Activated naive CD8-positive, alpha-beta T cell treated with anti-CD3 and anti-CD28 coated beads, Interleukin-2, amount 50 U/mL, for 16 hours (primary cell): Measurements from ENCODE around the gene CPNE1.

Experiments
- DNase-seq: peaks from one replicate; pipeline ENCODE4 v3.0.0-alpha.2; 2020; ENCODE audit warnings: low read depth, low spot score

CPNE1 gene

DNA sequence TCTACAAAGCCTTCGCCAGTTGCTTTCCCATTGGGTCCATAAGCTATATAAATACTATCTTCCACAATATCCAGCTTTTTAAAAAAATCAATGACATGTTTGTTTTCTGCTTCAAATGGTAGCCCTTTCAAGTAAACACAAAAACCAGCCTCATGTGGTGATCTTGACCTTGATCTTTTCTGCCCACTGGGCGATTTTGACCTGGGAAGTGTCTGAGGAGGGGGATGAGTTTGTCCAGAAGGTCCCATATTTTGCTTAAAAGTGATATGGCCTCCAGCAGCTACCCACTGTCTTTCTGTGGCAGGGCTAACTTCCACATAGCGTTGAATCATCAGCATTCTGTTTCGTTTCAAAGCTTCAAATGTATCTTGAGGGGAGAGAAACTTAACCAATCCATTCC, 10.8 kb downstream of the CPNE1 start:
- DNase-seq = no peak

DNA sequence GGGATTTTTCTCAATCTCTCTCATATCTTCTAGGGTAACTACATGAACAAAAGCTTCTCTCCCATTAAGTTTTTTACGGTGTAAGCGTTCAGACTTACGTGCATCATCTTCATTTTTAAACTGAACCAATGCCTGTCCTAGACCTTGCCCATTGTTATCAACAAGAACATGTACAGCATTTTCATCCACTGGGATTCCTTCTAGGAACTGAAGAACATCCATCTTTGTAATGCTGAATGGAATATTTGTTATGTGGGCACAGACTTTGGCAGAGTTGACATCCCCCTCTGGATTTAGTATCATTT, 11.3 kb downstream of the CPNE1 start:
- no peak for DNase-seq

DNA sequence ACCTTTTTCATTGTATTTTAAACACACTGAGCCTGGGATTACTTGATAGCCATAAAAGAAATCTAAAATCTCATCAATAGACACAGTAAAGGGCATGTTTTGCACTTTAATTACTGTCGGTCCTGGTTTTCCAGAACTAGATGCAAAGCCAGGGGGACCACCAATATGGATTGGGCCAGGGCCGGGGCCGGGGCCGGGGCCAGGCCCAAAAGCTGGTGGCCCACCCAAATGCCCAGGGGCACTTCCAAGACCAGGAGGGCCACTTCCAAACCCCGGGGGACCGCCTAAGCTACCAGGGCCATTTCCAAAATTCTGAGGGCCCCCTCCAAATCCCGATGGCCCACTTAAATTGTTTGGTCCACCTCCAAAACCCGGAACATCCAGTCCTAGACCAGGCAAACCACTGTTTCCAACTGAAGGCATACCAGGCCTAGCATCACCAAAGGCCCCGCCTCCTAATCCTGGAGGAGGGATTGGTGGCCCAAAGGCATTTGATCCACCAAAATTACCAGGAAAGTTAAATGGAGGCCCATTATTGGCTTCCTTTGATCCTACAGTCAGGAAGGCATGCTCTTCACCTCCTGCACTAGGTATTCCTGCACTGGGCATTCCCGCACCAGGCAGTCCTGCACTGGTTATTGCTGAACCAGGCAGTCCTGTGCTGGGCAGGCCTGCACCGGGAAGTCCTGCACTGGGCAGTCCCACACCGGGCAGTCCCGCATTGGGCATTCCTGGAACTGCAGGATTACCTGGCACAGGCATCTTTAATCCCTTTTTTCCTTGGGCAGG, 11.9 kb downstream of the CPNE1 start:
- no peak for DNase-seq

DNA sequence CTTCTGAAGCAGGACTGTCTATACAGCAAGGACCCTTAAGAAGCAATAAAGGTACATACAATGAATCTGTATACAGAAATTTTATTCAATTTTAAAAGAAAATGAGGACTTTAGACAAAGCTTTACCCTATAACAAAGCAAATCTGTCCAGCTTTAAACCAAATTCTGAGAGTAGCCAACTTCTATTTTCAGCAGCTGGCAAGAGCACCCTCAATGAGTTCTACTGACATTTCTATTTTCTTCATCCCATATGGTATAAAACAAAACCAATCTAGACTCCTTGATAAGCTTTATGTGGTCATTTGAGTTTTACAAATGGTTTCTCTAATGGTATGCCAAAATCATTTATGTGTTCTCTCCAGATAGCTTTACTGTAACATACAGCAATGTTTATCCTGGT, 12.7 kb downstream of the CPNE1 start:
- no peak for DNase-seq

DNA sequence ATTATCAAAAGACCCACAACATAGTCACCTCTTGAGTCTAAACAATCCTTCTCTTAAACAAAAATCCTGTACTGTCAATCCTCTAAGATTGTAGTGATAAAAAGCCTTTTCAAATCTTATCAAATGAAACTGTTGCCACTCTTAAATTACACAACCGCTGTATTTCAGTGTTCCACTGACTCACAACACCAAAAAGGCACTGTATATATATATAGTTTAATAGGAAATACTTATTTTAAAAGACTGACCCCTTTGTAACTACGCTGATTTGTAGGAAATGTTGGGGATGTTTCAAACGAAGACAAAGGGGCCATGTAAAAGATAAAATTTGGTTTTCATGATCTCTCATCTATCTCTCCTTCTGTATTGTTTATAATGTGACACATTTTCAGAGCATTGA, 14.1 kb downstream of the CPNE1 start:
- DNase-seq = no peak

DNA sequence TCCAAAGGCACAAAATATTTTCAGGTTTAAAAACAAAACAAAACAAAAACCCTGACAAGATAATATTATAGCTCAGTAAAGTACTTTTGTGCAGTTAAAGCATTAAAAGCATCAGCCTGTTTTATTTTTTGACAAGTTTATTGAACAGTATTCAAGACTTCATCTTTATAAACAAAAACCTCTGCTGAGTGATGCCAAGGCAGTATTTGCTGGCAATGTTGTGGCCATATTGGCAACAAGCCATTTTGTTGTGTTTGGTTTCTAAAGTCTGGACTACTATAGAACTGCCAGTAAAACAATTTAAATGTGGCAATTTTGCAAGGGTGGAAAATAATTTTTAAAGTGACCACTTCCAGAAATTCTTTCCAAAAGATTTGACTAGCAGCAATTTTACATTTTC, 15.9 kb downstream of the CPNE1 start:
- no peak for DNase-seq

DNA sequence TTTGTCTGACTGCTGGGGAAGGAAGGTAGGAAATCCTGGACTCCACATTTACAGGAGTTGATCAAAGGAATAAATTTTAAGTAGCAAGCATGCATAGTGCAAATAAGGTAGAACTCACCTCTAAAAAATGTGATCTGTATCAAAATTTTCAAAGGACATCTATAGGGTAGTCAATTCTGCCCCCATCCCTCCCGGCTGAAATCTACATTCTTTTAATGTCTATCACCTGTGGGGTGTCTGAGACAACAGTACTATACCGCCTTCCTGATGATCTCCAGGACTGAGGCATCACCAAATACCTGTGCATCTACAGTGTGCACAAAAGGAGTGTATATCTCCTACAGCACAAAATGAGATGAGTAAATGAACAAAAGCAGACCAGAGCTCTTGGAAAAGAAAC, 19.9 kb downstream of the CPNE1 start:
- no peak for DNase-seq

DNA sequence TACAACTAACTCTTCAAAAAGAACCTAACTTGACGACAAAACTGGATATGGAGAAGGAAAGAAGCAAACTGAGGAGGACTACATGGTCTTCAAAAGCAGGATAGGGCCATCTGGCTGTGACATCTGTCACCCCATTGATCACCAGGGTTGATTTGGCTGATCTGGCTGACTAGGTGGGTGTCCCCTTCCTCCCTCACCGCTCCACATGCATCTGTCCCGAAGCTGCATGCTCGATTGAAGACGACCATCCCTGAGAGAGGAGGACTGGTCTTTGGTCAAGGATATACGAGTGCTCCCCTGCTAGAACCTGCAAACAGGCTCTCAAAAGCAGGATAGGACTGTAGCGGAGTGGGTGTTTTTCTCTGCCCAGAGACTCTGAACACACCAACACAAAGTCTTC, 21.7 kb downstream of the CPNE1 start:
- no peak for DNase-seq

DNA sequence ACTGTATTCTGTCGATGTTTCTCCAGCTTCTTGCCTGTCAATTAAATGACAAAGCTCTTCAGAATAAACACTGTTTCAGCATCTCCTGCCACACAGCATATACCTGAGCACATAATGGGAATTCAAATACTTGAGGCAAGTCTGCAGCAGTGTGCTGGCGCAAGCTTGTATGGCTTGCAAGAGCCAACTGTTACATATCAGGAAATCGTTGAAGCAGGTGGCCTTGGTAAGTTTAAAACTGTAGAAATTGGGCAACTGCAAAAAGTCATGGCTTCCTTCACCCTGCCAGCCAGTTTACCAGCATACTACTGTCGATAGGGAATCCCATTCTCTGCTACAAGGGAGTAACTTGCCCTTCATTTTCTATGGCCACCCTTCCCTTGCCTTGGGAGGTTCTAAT, 23.0 kb downstream of the CPNE1 start:
- no peak for DNase-seq

DNA sequence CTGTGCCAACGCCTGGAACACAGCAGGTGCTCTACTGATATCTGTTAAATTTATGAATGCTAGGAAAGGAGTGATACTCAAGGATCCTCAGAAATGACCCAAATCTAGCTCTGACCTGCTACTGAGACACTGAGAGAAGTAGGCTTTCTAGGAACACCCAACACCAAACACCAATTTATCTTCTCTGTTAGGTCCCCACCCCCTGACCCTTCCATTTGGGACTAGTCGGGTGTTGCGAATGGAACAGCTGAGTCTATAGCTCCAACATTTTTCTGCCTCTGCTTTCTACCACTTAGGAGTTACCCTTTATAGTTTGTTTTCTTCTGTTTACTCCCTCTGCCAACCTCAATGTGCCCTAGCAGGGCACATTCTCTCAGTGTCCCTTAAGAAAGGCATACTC, 24.0 kb downstream of the CPNE1 start:
- DNase-seq = no peak

DNA sequence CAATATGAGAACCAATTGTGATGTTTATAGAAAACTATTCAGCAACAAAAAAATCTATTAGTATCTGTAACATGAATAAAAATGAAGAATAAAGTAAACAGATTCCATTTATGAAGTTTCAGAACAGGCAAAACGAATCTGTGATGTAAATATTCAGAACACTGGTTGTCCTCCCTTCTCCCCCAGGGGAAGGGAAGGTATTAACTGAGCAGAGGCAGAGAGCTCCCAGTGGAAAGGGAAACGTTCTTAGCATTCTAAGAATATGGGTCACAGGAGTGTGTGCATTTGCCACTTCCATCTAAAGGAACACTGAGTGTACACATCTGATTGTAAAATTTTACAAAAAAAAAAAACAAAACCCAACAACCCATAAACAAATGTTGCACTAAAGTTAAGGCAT, 25.9 kb downstream of the CPNE1 start:
- DNase-seq = no peak

DNA sequence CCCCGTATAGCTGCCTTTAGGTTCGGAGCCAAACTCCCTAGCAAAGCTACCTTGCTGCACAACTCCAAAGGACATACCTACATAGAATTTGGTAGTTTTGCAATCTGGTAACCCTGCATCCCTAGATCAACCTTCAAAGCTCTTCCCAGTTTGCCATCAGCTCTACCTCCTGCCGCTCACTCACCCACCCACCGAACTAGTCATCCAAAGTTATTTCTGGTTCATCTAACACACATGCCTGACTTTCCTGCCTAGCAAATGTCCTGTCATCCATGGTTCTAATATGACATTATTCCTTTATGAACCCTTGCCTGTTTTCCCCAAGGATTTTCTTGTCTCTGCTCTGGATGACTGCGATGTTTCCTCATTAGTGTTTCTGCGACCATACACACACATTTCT, 27.4 kb downstream of the CPNE1 start:
- DNase-seq = no peak

DNA sequence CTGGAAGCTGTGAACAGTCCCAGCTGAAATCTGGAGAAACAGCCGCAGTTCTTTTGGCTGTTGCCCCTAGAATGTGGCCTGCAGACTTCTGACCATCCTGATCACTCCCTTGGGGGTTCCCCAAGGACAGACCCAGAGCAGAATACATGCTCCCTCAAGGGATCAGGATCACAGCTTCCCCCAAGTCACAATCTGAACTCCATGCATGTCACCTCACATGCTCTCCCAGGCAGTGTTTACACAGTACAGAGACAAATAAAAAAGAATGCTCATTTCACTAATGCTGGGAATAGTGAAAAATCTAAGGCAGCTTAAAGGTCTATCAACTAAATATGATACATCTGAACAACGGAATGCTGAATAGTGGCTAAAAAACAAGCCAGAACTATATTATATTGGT, 28.6 kb downstream of the CPNE1 start:
- DNase-seq = no peak

DNA sequence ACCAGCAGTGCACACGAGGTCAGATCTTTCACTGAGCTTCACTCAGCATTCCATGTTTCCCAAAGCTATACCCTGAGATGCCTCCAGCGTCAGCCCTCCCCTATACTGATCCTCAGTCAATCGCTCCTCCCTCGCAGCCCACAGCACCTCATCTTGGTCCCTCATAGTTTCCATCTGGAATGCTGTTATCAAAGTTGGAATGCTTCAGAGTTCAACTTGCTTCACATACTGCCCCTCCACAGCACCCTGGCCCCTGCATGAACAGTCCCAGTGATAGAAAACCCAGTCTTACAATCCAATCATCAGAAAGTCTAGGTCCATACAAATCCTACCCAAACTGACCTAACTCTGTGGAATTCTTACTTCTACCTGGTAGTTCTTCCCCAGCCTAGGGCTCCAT, 29.0 kb downstream of the CPNE1 start:
- no peak for DNase-seq

DNA sequence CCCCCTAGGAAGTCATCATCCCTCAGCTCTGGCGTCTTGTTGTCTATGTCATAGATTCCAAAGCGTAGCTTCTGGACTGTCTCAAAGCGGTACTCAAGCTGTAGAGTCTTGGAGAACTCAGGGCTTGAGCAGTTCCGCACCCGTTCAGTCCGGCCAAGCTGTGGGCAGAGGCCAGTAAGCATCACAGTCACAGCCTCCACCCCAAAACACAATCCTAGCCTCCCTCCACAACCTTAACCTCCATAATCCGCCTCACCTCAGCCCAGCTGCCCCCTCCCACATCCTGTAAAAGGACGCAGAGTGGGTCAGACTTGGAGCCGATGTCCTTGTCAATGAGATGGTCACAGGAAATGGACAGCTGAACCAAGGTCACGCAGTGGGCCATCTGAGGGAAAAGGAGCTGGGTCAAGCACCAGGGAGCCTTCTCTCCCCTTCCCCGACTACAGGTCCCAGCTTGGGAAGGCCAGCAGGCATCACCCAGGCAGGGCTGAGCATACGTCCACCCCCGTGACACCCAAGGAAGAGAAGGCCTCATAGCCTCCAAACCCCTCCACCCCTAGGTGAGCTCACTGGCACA, 32.1 kb downstream of the CPNE1 start:
- no peak for DNase-seq

DNA sequence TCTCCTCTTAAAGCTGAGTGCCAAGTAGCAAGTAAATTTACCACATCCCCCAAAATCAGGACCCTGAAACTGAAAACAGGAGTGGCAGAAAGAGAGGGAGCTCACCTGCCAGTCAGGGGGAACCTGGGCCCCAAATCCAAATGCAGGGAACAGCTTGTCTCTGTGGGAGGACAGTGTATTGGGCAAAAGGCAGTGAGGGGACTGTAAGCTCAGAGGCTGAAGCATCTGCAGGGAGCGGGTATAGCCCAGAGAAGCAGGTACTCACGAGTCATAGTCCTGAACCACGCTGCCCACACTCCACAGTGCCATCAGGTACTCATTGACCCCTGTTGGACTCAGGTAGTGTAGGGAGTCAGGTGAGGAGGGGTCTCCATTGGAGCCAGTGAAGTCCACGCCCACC, 34.1 kb downstream of the CPNE1 start:
- no peak for DNase-seq

DNA sequence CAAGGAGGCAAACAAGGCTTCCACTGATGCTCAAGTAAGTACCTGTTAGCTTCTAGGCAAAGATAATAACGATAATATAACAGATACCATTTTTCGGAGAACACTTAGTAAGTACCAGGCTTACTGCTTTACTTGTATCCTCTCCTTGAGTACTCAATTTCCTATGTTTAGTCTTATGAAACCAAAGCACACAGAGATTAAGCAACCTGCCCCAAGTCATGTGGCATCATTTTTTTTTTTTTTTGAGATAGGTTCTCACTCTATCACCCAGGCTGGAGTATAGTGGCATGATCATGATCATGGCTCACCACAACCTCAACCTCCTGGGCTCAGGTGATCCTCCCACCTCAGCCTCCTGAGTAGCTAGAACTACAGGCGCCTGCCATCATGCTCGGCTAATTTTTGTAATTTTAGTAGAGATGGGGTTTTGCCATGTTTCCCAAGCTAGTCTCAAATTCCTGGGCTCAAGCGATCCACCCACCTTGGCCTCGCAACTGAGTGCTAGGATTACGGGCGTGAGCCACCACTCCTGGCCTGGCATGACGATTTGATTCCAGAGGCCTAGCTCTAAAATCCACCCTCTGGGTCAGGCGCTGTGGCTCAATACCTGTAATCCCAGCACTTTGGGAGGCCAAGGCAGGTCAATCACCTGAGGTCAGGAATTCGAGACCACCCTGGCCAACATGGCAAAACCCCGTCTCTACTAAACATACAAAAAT, 35.1 kb downstream of the CPNE1 start:
- DNase-seq = no peak

DNA sequence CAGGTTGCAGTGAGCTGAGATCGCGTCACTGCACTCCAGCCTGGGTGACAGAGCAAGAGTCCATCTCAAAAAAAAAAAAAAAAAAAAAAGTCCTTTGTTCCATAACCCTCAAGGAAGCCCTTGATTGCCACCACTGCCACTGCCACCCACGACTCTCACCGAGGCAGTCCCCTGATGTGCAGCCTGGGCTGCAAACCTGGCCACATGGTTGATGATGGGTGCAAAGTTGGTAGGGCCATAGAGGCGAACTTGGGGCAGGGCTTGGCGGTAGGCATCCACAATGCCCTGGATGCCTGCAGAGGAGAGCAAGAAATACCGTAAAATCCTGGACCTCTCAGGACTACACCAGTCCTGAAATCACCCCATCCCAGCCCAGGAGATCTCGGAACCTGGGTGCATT, 37.6 kb downstream of the CPNE1 start:
- no peak for DNase-seq

DNA sequence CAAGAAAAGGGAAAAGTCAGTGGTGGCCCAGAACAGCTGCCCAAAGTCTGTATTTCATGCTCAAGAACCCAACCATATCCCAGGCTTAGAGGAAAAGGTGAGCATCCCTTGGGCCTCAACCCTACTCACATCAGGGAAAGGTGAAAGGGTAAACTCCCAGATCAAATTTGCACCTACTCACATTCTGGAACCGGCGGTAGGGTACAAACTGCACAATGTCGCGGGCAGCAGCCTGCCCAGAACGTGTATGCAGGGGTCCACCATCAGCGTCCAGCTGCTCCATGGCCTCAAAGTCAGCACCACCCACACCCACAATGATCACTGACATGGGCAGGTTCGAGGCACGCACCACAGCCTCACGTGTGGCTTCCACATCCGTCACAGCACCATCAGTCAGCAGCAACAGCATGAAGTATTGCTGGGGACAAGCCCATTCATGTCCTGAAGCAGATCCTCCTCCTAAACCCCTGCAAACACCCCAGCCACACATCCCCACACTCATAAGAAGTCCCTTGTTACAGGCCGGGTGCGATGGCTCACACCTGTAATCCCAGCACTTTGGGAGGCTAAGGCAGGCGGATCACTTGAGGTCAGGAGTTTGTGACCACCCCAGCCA, 38.2 kb downstream of the CPNE1 start:
- no peak for DNase-seq

DNA sequence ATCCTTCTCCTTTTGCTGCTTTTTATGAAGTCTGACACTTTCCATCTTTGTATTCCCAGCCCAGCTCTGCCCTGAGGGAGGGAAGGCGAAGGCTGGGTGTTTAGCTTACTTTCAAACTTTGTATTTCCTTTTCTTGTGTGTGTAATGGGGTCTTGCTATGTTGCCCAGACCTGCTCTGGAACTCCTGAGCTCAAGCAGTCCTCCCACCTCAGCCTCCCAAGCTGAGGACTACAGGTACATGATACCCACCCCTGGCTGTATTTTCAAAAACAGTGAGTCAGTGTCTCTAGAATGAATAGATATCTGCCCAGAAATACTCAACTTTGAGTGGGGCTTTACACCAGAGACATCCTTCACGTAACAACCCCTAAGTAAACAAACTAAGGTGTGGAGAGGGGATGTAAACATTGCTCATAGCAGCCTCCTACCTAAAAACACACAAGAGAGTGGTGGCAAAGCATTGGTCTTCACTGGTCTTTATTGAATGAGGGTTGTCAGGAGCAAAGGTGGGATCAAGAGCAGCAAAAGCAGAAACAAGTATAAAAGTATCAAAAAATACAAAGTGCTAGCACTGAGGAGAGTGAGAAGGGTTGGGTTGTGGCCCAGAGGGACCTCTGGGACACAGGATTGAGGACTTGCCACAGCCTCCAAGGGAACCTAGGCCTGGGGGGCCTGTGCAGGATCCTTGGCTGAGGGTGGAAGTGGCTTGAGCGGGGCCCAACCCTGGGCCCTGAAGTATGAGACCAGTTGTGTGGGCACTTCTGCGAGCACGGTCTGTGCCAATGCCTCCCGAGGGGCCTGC, 38.9 kb downstream of the CPNE1 start:
- no peak for DNase-seq

DNA sequence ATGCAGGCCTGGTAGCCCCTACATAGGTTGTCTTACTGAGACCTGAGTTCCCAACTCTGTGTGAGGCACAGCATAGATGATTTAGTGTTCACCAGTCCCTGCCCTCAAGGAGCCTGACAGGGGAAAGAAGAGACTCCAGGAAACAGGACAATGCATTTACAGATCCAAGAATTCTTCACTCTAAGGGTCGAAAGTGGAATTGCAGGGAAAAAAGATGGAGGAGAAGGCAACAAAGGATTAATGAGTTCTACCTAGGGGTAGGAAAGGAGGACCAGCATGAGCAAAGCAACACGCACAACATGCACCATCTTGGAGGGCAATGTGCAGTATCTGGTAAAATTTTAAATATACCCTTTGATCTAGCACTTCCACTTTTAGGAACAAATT, 43.1 kb downstream of the CPNE1 start:
- no peak for DNase-seq
